CD4-positive, alpha-beta T cell treated with Interleukin-4 for 4 hours (primary cell): Measurements from ENCODE around the gene TUBG1.
A peak's percentile ranks its signal among the peaks of the same experiment; 100 is the strongest.

Experiments used
- DNase-seq: peaks from one replicate; pipeline ENCODE4 v3.0.0-alpha.2; 2020

Gene TUBG1

DNA sequence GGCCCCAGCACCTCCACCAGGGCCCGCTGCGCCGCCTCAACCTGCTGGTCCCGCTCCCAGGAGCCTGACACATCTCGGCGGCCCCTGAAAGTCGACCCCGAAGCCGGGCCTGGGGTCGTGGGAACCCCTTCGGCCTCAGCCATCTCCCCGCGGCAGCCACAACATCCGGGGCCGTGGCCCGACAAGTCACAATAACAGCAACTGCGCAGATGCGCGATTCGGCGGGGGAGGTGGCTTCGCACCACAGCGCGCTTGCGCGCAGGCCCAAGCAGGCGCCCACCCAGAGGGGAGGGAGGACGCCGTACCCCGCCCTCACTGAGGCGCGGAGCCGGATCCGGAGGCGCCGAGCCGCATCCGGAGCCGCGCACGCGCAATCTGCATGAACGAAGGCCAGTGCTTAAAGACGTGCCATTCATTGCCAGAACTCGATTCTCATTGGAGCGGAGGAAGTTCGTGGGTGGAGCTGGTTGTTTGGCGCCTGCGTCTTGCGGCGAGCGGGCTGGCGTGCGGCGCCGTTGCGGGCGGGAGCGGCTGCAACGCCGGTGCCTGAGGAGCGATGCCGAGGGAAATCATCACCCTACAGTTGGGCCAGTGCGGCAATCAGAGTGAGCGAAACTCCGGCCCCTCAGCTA, at the start of gene TUBG1, which contains the start of gene RETREG3:
TUBG1 (plus strand) TSS at position 502 of the 632 bp plus-strand sequence; CDS start at position 557, 55 bp downstream.
RETREG3 (minus strand) TSS at position 193 of the 632 bp plus-strand sequence; CDS start at position 143, 50 bp downstream.
- peak; percentile 99 for DNase-seq

DNA sequence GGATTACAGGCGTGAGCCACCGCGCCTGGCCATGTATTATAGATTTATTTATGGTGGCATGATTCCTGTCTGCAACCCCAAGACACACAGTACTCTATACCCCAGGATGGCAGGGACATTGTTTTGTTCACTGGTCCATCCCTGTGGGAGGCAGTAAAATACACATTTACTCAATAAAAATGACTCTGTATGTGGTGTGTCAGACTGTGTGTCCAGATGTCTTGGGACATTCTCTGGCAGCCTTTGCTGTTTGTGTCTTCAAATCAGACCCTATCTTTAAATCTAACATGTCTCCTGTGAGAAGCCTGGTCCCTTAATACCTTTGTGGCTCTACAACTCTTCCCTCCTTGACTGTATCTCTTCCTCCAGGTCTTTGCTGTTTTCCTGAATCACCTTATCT, 49.2 kb upstream of the TUBG1 start:
- no peak for DNase-seq

GRCh38 chr17:42561897-42562387, 47.5 kb upstream of the TUBG1 start, which contains the start of gene COASY:
Gene COASY (plus strand): TSS chr17:42562148. CDS start chr17:42562623, 475 bp downstream.
- peak; percentile 95 for DNase-seq

GRCh38 chr17:42562388-42563142, 46.9 kb upstream of the TUBG1 start:
- no peak for DNase-seq

DNA sequence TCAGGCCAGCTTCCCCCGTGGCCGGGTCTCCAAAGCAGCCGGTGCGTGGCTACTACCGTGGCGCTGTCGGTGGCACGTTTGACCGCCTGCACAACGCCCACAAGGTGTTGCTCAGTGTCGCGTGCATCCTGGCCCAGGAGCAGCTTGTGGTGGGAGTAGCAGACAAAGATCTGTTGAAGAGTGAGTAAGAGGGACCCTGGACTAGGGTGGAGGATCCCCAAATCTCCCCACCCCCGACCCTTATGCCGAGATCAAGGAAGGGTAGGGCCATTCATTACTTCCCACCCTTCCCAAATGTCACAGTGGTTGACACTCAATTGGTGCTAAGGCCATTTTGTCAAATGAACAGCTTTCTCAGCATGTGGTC, 46.4 kb upstream of the TUBG1 start:
- DNase-seq: no peak

DNA sequence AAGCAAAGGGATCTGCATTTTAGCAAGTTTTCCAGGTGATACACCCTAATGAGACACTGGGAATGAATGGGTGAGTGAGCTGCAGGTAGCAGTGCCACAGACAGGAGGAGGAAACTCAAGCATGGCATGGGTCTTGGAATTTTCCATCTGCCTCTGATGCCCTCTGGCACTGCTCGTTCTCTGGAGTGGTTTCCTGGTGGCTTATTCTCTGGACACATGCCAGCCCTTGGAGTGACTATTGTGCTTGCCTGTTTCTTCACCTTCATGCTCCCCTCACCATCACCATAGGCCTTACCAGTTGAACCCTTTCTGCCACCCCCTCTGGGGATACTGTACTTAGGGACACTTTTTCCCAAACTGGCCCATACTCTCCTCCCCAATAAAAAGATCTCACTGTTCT, 45.9 kb upstream of the TUBG1 start:
- DNase-seq: no peak

GRCh38 chr17:42563950-42564349, 45.5 kb upstream of the TUBG1 start:
- no peak for DNase-seq

DNA sequence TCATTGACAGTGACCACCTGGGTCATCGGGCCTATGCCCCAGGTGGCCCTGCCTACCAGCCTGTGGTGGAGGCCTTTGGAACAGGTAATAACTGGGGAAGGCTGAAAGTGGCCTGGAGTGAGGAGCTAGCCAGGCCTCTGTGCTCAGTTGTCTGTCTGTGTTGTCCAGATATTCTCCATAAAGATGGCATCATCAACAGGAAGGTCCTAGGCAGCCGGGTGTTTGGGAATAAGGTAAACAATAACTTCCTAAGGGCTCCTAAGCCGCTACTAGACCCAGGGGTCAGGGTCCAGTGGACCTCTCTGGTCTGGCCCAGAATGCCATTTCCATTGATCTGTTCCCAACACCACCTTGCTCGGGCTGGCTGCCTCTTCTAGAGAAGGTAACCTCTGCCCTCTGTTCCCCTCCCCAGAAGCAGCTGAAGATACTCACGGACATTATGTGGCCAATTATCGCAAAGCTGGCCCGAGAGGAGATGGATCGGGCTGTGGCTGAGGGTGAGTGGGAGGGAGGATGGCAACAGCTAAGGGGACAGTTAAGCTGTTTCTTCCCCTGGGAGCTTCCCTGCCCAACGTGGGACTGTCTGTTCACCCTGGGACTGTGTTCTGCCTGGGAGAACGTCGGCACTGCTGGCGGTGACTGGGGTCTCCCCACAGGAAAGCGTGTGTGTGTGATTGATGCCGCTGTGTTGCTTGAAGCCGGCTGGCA, 44.5 kb upstream of the TUBG1 start:
- no peak for DNase-seq

GRCh38 chr17:42565523-42566214, 43.8 kb upstream of the TUBG1 start:
- DNase-seq: no peak

DNA sequence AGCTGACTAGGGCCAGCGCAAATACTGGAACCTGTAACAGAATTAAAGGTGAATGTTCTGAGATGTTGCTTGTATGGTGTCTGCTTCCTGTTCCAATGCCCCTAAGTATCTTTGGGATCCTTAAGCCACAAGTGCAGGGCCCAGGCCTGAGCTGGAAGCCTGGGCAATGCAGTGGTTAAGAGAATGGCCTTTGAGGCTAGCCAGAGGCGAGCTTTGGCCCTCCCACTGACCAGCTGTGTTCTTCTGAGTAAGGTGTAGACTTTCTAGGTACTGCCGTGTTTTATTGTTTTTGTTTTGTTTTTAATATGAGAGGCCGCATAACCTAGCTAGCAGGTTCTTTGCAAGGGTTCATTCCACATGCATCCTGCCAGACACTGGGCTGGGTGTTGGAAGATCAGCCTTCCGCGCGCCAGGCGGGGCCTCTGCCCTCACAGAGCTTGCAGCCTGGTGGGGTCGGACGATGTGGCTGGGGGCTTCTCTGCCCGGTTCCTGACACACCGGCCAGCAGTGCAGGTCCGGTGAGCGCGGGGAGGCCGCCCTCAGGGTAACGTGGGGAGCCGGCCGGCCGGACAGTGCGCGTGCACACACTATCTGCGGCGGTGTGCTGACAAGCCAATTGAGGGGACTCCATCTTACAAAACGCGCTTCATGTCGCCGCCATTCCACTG, 43.1 kb upstream of the TUBG1 start:
- DNase-seq: no peak

DNA sequence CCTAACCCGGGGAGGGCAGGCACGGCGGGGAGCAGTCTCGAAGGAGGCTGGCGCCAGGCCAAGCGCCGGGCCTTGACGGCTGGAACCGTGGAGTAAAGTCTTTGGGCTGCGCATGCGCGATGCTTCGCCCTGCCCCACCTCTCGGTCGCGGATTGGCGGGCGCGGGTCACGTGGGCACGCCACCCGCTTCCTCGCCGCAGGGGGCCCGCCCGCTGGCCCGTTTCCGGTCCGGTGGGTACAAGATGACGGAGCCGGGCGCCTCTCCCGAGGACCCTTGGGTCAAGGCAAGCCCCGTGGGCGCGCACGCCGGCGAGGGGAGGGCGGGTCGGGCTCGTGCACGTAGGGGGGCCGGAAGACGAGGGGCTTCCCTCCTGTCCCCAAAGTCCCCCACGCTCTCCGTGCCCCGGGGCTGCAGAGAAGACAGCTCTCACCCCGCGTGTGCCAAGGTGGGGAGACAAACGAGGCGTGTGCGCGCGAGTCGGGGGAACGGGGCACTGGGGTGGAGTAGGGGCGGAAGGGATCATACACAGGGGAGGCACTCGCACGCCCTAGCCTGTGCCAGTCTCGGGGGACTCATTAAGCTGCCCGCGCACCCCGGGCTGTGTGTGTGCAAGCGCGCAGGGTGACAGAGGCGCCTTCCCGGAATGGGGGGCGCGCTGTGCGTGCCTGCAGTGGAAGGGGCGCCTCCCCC, 42.5 kb upstream of the TUBG1 start, which contains the start of gene MLX:
MLX (plus strand) TSS at position 218 of the 691 bp plus-strand sequence; CDS start at position 243, 25 bp downstream.
- peak; percentile 89 for DNase-seq

GRCh38 chr17:42568341-42569111, 41.0 kb upstream of the TUBG1 start:
- DNase-seq: no peak

DNA sequence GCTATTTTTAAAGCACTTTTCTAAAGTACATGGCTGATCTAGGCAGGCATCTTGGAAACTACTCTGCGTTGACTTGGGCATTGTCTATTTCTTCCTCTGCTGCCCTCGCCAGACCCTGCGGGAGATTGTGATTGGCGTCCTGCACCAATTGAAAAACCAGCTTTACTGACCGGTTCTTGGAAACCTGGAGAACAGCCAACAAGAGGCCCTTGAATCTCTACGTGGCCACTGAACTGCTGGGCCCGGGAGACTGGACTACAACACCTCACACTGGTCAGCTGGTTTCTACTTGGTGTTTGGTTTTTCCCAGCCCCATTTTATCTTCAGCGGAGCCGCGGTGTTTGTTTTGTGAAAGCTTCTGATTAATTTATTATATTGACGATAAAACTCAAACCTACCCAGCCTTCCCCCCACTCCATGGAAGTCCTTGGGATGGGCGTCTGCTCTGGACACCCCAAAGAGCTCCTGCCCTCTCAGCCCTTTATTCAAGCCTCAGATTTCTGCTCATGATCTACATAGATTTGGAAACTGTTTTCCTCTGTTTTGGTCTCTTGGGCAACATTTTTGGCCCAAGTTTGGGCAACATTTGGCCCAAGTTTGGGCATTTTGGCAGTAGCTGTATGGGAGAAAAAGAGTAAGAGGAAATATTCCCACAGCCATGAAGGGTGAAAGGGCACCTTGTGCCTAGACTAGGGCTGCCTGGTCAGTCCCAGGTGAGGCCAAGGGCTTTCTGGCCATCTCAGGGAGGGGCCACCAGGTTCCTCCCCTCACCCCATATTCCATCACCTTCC, 37.9 kb upstream of the TUBG1 start:
- DNase-seq: no peak

GRCh38 chr17:42573095-42573494, 36.4 kb upstream of the TUBG1 start:
- DNase-seq: no peak

DNA sequence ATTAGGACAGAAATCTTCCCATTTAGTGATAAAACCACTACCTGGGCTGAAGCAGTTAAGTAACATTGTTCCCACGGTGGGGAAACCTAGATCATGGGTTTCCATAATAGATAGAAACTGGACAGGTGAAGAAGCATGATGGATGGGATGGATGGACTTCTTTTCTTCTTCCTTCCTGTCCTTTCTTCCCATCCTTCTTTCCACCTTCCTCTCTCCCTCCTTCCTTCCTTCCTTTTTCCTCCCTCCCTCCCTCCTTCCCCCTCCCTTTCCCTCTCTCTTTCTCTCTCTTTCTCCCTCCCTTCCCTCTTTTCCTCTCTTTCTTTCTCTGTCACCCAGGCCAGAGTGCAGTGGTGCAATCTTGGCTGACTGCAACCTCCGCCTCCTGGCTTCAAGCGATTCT, 35.0 kb upstream of the TUBG1 start:
- DNase-seq: no peak

- DNase-seq: no peak
These were observed 32.3 kb upstream of the TUBG1 start for GRCh38 chr17:42577140-42577531.

DNA sequence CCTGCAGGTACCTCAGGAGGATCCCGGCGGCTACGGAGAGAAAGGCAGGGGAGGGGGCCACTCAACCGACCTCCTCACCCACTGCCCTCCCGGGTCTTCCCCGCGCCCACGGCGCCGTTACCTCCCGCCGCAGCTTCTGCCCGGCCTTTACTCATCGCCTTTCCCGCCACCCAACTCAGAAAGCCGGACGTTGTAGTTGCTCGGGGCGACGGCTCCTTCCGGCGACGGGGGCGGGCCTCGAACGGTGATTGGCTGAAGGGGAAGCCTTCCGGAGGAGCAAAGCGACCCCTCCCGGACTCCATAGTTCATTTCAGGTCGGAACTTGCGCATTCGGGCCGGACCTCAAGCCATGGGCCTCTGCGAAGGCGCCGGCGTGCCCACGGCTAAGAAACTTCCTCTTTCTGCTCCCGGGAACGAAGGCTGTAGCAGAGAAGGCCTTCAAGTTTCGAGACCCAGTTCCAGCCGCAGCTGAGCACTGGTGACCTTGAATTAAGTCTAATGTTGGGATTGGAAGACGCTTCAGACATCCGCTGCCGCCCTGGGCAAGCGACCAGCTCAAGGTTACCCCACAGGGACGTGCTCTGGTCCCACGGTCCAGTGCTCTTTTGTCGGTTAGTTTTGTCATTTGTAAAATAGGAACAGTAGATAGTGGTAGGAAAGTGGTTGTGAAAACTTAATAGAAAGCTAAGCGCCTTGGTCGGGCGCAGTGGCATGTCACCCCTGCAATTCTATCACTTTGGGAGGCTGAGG, 31.8 kb upstream of the TUBG1 start, which contains the start of gene PSMC3IP:
PSMC3IP (minus strand) TSS at position 198 of the 750 bp plus-strand sequence; CDS start at position 155, 43 bp downstream.
- DNase-seq: peak; percentile 91

DNA sequence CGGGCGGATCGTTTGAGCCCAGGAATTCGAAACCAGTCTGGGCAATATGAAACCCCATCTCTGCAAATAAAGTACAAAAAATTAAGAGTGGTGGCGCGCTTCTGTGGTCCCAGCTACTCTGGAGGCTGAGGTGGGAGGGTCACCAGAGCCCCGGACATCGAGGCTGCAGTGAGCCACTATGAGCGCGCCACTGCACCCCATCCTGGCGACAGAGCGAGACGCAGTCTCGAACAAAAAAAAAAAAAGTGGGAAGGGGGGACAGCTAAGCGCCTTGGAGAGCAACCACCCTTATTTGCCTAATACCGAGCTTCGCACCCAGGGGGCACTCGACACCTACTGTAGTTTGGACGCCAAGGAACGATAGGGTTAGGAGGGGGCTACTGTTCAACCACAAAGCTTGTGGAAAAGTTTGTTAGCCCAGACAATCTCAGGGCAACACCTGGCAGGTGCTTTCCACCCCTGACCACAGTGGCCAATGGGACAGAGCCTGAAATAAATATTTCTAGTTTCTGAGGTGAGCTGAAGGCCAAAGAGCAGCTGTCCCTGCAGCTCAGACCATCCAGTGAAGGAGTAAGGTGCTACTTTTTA, 31.1 kb upstream of the TUBG1 start:
- DNase-seq: peak; percentile 65
